ENCODE data around the gene INPP5A.
"Not testable (repeated sequence)": the region's sequence is repeated elsewhere in the genome, so short reads cannot be mapped to it uniquely, and the experiment has no call there.

INPP5A gene

GRCh38 chr10:132740588-132740987 is 203.0 kb downstream of the INPP5A start:
- H3K79me2 ChIP-seq (ENCODE audit: low read length): no peaks in the 10 kb centered on the region
- H3K9me2 ChIP-seq (replicated peaks; ENCODE audit: insufficient read depth, low read length): no peaks in the 10 kb centered on the region
- no peak overlapping the region for H3K27ac ChIP-seq (ENCODE audit: low read length)
- no peak for DNase-seq
- H3K9ac ChIP-seq (ENCODE audit: low read length): no peak overlapping the region
- H3K9me3 ChIP-seq (replicated peaks; ENCODE audit: insufficient read depth, low read length): no peaks in the 10 kb centered on the region
- no peaks in the 10 kb centered on the region for H3K27me3 ChIP-seq (replicated peaks; ENCODE audit: insufficient read depth, low read length)
- no peak overlapping the region for H3K4me2 ChIP-seq (ENCODE audit: low read depth, low read length)
- H4K20me1 ChIP-seq (ENCODE audit: insufficient read depth, low read length): no peaks in the 10 kb centered on the region
- H3K36me3 ChIP-seq (replicated peaks; ENCODE audit: insufficient read depth, low read length): no peaks in the 10 kb centered on the region
- no peak overlapping the region for H2AFZ ChIP-seq (ENCODE audit: low read length)
- H3F3A ChIP-seq (ENCODE audit: insufficient read depth, low read length): no peaks in the 10 kb centered on the region
- H3K4me1 ChIP-seq (ENCODE audit: low read length): no peaks in the 10 kb centered on the region
- no peak overlapping the region for H3K4me3 ChIP-seq (ENCODE audit: low read length)
- TF ChIP-seq EZH2 (optimal IDR thresholded peaks at IDR 0.05; ENCODE audit: low read depth, low read length) (no peak), EZH2phosphoT487 (IDR thresholded peaks at IDR 0.05; ENCODE audit: low read length) (no peak), CTCF (IDR thresholded peaks at IDR 0.05; ENCODE audit: low read length) (no peak)

GRCh38 chr10:132742167-132742836 is 204.7 kb downstream of the INPP5A start:
- Histone ChIP-seq H3K4me3 (ENCODE audit: low read length) (no peak overlapping the region), H2AFZ (ENCODE audit: low read length) (no peak overlapping the region), H3K4me2 (ENCODE audit: low read depth, low read length) (no peak overlapping the region), H3F3A (ENCODE audit: insufficient read depth, low read length) (no peaks in the 10 kb centered on the region), H3K27me3 (replicated peaks; ENCODE audit: insufficient read depth, low read length) (no peaks in the 10 kb centered on the region), H3K36me3 (replicated peaks; ENCODE audit: insufficient read depth, low read length) (no peaks in the 10 kb centered on the region), H3K9me2 (replicated peaks; ENCODE audit: insufficient read depth, low read length) (no peaks in the 10 kb centered on the region), H4K20me1 (ENCODE audit: insufficient read depth, low read length) (no peaks in the 10 kb centered on the region), H3K9ac (ENCODE audit: low read length) (no peak overlapping the region), H3K27ac (ENCODE audit: low read length) (no peak overlapping the region), H3K4me1 (ENCODE audit: low read length) (no peaks in the 10 kb centered on the region), H3K9me3 (replicated peaks; ENCODE audit: insufficient read depth, low read length) (no peaks in the 10 kb centered on the region), H3K79me2 (ENCODE audit: low read length) (no peaks in the 10 kb centered on the region)
- DNase-seq: no peak
- no peak for TF ChIP-seq CTCF (IDR thresholded peaks at IDR 0.05; ENCODE audit: low read length)
- TF ChIP-seq EZH2 (optimal IDR thresholded peaks at IDR 0.05; ENCODE audit: low read depth, low read length): no peak
- TF ChIP-seq EZH2phosphoT487 (IDR thresholded peaks at IDR 0.05; ENCODE audit: low read length): no peak

GRCh38 chr10:132742837-132743194 is 205.2 kb downstream of the INPP5A start:
- H3K79me2 ChIP-seq (ENCODE audit: low read length): no peaks in the 10 kb centered on the region
- no peak for TF ChIP-seq CTCF (IDR thresholded peaks at IDR 0.05; ENCODE audit: low read length)
- no peak for TF ChIP-seq EZH2phosphoT487 (IDR thresholded peaks at IDR 0.05; ENCODE audit: low read length)
- no peak for TF ChIP-seq EZH2 (optimal IDR thresholded peaks at IDR 0.05; ENCODE audit: low read depth, low read length)

GRCh38 chr10:132743196-132743924 is 205.8 kb downstream of the INPP5A start:
- DNase-seq; H3K9ac ChIP-seq (ENCODE audit: low read length); H4K20me1 ChIP-seq (ENCODE audit: insufficient read depth, low read length); H3K27me3 ChIP-seq (replicated peaks; ENCODE audit: insufficient read depth, low read length); H3K9me2 ChIP-seq (replicated peaks; ENCODE audit: insufficient read depth, low read length); H3K27ac ChIP-seq (ENCODE audit: low read length); H3K4me3 ChIP-seq (ENCODE audit: low read length); H3K36me3 ChIP-seq (replicated peaks; ENCODE audit: insufficient read depth, low read length); H3K4me2 ChIP-seq (ENCODE audit: low read depth, low read length); H3K4me1 ChIP-seq (ENCODE audit: low read length); H3K9me3 ChIP-seq (replicated peaks; ENCODE audit: insufficient read depth, low read length); H3K79me2 ChIP-seq (ENCODE audit: low read length); H3F3A ChIP-seq (ENCODE audit: insufficient read depth, low read length); H2AFZ ChIP-seq (ENCODE audit: low read length): not testable (repeated sequence)

More at GRCh38 chr10:132742837-132743194, 205.2 kb downstream of the INPP5A start:
- no peak overlapping the region for H2AFZ ChIP-seq (ENCODE audit: low read length)
- no peaks in the 10 kb centered on the region for H3K9me2 ChIP-seq (replicated peaks; ENCODE audit: insufficient read depth, low read length)
- H3F3A ChIP-seq (ENCODE audit: insufficient read depth, low read length): no peaks in the 10 kb centered on the region
- no peak overlapping the region for H3K9ac ChIP-seq (ENCODE audit: low read length)
- no peak for DNase-seq
- H3K27ac ChIP-seq (ENCODE audit: low read length): no peak overlapping the region
- no peaks in the 10 kb centered on the region for H4K20me1 ChIP-seq (ENCODE audit: insufficient read depth, low read length)
- no peak overlapping the region for H3K4me3 ChIP-seq (ENCODE audit: low read length)
- H3K36me3 ChIP-seq (replicated peaks; ENCODE audit: insufficient read depth, low read length): no peaks in the 10 kb centered on the region
- no peak overlapping the region for H3K4me2 ChIP-seq (ENCODE audit: low read depth, low read length)
- H3K27me3 ChIP-seq (replicated peaks; ENCODE audit: insufficient read depth, low read length): no peaks in the 10 kb centered on the region
- no peaks in the 10 kb centered on the region for H3K4me1 ChIP-seq (ENCODE audit: low read length)
- H3K9me3 ChIP-seq (replicated peaks; ENCODE audit: insufficient read depth, low read length): no peaks in the 10 kb centered on the region
